Posterior vena cava (tissue), 2 donors: ENCODE measurements around the gene CDX1. TPM values are rescaled to one million over a fixed set of nuclear protein-coding genes. Genes with fewer than 3 reads are reported as not detected.
"Not testable (repeated sequence)": the region's sequence is repeated elsewhere in the genome, so short reads cannot be mapped to it uniquely, and the experiment has no call there.

Source experiments
- DNase-seq: peaks from one replicate; pipeline ENCODE4 v3.0.0-alpha.2; 2020; ENCODE audit warnings: low spot score
- intact Hi-C, 2 donors: fragments of 100-400 bp; cut with DNase I; formaldehyde crosslinking; loops; one replicate each; pipeline versions ENCODE4 v1.14.1 to v1.14.2; 2022 to 2023
- total RNA-seq, 2 donors: library from RNA; stranded (reverse); fragmentation: NEBNext Ultra II Directional; extraction: Animal tissue kit (Norgen Biotek cat#: 25700); gene quantifications; one replicate each; pipeline ENCODE4 v1.2.1, GENCODE V29; 2021
- donor health status: DM: yes; HTN: yes; CAD: no.
- donor health status: DM: yes; HTN: yes; CAD: no.

The CDX1 gene
- total RNA-seq, 2 donors from 2014 or later, result 0.28 TPM; not detected in 1

GRCh38 chr5:150215979-150216944 lies 49.7 kb downstream of the CDX1 start:
- DNase-seq, result no peak
- intact Hi-C loops, result loop anchor here (2.0 to 5.0 kb wide), 3 partner anchors 53 to 89 kb away; no protein-coding TSS in a partner anchor

GRCh38 chr5:150217038-150217437 lies 50.5 kb downstream of the CDX1 start:
- intact Hi-C loops, result loop anchor here (2.0 to 5.0 kb wide), 3 partner anchors 54 to 90 kb away; no protein-coding TSS in a partner anchor
- DNase-seq, result no peak

DNA sequence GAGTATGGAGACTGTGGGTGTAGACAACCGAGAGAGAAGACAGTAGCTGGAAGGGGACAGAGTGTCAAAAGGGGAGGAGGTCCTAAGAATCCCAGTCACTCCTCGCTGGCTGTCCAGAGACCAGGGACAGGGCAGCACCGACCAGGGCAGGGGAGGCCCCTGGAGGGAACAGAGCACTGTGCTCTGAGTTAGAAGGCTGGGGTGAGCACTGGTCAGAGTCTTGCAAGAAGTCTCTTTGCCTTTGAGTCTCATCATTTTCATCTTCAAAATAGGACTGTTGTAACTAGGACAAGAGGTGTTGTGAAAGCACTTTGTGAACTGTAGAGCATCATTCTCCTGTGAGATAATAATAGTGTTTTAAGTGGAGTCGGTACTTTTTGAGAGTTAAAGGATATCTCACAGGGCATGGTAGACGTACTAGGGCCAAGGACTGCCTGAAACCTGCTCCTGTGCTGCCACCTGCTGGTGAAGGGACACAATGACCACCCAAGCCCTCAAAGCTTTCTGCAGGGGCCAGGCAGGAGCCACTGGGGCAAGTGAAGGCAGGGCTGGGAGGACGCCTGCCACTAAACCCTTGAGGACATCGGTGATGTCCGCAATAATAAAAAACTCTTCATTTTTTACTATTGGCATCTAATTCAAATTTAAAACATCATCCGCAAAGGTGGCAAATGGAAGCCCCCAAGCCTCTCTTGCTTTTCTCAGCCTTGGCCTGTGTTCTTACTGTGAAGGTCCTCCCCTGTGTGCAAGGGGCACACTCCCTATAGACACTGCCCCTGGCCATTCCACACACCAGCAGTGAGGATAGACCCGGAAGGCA lies 51.5 kb downstream of the CDX1 start:
- intact Hi-C loops, result loop anchor here (2.0 to 5.0 kb wide), 3 partner anchors 55 to 91 kb away; no protein-coding TSS in a partner anchor

DNA sequence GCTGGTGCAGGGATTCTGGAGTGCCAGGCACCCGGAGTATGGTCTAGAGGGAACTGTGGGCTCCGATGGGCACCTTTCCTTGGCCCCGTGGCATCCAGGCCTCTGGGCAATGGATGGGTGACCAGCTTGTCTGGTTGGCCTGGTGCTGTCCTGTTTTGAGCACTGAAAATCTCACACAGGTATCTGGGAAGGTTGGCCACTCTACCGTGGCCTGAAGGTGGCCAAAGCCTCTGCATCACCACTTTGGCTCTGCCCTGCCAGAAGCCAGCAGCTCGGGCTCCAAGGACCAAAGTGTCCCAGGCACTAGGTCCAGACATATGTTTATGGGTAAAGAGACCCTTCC lies 52.1 kb downstream of the CDX1 start:
- DNase-seq, result no peak

More for the DNA sequence above, 51.5 kb downstream of the CDX1 start:
- peak; percentile 94 for DNase-seq

DNA sequence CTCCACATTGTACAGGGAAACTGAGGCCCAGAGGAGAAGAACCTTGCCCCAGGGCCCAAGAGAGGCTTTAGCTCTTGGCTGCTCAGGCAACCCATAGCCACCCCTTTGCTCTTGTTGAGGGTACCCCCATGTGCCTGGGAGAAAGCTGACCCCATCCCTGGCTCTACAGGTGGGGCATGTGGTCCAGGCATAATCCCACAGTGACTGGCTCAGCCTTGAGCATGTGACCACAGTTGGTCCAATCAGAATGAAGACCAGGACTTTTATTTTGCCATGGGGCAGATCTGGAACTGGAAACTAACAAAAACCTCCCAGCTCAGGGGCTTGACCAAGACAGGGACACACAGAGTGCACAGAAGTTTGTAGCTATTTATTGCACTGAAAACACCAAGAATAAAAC lies 52.6 kb downstream of the CDX1 start:
- no peak for DNase-seq
- intact Hi-C loops, result loop anchor here (5.0 kb wide), 2 partner anchors 57 to 92 kb away; no protein-coding TSS in a partner anchor

More for the DNA sequence above, 52.1 kb downstream of the CDX1 start:
- intact Hi-C loops, result loop anchor here (5.0 kb wide), 2 partner anchors 56 to 91 kb away; no protein-coding TSS in a partner anchor

DNA sequence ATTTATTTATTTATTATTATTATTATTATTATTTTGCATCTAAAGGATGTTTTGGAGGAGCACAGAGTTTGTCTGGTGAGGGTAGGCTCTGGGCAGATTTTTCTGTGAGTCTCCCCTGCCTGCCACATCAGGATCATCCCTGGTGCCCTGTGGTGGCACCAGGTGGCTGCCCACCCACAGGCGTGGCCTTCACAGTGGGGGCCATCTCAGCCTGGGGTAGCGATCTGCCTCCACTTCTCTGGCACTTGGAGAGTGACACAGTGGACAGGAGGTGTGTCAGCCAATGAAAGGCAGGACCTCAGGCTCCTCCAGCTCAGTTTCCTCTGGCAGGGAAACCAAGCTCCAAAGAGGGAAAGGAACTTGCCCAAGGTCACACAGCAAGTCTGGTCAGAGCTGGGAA lies 53.3 kb downstream of the CDX1 start:
- DNase-seq, result no peak
- intact Hi-C loops, result loop anchor here (5.0 kb wide), 2 partner anchors 58 to 93 kb away; no protein-coding TSS in a partner anchor

DNA sequence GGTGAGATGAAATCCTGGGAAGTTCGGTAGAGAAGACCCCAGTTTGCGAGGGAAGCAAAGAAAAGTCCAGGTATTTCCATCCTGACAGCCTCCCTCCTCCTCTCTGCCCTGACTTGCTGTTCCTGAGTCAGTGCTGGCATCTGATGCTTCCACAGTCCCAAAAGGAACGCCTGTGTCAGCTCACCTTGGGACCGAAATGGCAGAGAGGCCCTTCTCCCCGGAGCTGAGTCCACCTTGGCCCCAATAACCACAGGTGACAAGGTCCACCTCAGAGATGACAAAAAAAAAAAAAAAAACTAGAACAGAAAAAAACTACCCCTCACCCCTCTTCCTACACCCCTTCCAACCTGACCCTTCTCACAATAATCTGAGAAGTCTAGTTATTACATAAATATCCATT lies 54.9 kb downstream of the CDX1 start:
- intact Hi-C loops, result no loop called here

DNA sequence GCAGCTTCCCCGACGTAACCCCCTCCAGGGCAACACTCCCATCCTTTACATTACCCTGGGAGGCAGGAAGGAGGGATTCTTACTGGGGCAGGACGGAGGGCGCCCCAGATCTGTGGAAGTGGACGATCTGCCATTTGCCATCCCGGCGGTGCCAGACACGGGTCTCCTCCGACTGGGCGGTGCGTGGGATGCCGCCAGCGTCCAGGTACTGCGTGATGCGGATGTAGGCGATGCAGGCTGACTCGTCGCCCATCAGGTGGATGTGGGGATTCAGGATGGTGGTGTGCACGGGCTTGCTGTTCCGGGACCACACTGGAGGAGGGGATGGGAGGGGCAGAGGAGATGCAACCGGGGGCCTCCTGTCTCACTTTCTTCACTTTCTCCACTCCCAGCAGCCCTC lies 56.3 kb downstream of the CDX1 start:
- intact Hi-C loops, result no loop called here
- no peak for DNase-seq

More for the DNA sequence above, 54.9 kb downstream of the CDX1 start:
- DNase-seq, result no peak

DNA sequence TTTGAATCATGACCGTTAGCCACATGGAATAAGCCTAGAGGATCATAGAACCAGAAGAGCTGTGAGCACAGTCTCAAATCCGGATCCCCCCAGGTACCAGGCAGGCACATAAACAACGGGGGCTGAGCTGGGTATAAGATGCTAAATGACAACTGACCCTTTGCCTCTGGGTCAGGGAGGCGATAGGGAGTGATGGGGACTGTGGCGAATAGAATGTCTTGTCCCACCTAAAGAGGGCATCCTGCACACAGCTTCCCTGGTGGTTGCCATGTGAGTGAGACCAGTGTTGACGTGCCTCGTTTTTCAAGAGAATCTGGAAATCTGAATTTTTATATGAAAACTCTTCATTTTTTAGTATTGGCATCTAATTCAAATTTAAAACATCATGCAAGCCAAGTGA lies 56.9 kb downstream of the CDX1 start:
- DNase-seq, result no peak
- intact Hi-C loops, result no loop called here

DNA sequence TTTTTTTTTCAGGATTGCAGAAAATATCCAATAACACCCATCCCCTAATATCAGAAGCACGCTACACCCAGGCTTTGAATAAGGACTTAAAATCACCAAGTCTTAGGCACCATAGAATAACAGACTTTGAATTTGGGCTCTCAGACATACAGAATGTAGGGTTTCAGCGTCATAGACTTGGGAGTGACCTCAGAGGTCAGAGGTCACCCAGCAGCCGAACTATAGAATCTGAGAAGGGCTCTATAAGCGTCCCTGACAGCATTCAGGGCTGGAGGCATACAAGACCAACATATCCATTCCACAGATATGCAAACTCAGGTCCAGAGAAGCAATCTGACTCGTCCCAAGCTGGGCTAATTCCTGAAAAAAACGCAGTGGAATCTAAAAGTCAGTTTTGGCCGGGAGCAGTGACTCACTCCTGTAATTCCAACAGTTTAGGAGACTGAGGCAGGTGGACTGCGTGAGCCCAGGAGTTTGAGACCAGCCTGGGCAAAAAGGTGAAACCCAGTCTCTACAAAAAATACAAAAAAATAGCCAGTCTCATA lies 58.0 kb downstream of the CDX1 start:
- intact Hi-C loops, result no loop called here
- no peak for DNase-seq

DNA sequence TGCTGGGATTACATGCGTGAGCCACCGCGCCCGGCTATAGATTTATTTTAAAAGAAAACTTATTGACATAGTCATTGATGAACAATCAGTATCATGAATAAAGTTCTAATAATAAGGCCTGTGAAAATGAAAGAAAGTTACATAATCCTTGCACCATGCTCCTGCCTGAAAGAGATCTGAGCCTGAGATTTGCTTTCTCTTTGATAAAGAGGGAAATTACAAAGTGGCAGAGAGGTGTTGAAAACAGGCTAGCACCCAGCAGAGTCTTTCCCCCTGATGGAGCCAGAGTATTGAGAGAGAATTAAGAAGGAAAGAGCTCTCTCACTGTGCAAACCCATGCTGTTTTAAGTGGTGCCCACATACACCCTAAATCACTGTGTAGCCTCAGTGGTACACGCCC lies 60.5 kb downstream of the CDX1 start:
- no peak for DNase-seq
- intact Hi-C loops, result no loop called here

- intact Hi-C loops, result no loop called here
- DNase-seq, result no peak
Observed at GRCh38 chr5:150227606-150228273, 61.2 kb downstream of the CDX1 start.

GRCh38 chr5:150229571-150229970 lies 63.0 kb downstream of the CDX1 start:
- intact Hi-C loops, result no loop called here
- DNase-seq, result no peak

GRCh38 chr5:150230842-150231241 lies 64.3 kb downstream of the CDX1 start:
- DNase-seq, result no peak
- intact Hi-C loops, result loop anchor here in 1 of 2 donors (5.0 kb wide), 1 partner anchor 1541 kb away; the partner anchor contains the start of gene G3BP1

DNA sequence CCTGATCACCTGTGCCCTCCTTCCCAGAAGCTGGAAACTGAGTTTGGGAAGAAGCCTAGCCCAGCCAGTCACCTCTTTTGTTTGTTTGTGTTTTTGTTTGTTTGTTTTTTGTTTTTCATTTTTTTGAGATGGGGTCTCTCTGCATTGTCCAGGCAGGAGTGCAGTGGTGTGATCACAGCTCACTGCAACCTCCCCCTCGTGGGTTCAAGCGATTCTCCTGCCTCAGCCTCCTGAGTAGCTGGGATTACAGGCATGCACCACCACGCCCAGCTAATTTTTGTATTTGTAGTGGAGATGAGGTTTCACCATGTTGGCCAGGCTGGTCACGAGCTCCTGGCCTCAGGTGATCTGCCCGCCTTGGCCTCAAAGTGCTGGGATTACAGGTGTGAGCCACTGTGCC lies 67.1 kb downstream of the CDX1 start:
- DNase-seq, result not testable (repeated sequence)
- intact Hi-C loops, result loop anchor here in 1 of 2 donors (5.0 kb wide), 1 partner anchor 1539 kb away; the partner anchor contains the start of gene G3BP1
